HepG2 (cell line): ENCODE data around the gene RGS7. TPM values are rescaled to one million over a fixed set of nuclear protein-coding genes. Genes with fewer than 3 reads are reported as not detected.

Experiments
- ATAC-seq: fragments of 200-7000 bp; cut with Tn5 transposase; 3 replicates; pipeline ENCODE4 v1.9.1; 2020; ENCODE audit warnings: mild to moderate bottlenecking, moderate library complexity
- BruUV-seq: library from RNA; stranded (reverse); fragments of 400-500 nt; replicated peaks from 2 replicates; lab custom pipeline; 2021; lab: Mats Ljungman, UMichigan
- CTCF ChIA-PET: fragments of 300-600 bp; formaldehyde crosslinking; extraction: SDS; loops from one replicate; lab custom pipeline; 2021; ENCODE audit warnings: low total read pairs, inconsistent platforms, low intra/inter-chr PET ratio; lab: Yijun Ruan, JAX
- POLR2A ChIA-PET: fragments of 350-600 bp; sonication (Branson Sonifier 250); formaldehyde crosslinking; loops from one replicate; lab custom pipeline; 2020; ENCODE audit warnings: antibody characterized with exemption, inconsistent platforms; lab: Yijun Ruan, JAX
- DNase-seq: peaks from one replicate; pipeline ENCODE4 v3.0.0-alpha.2; 2015; ENCODE audit warnings: low spot score
- FAIRE-seq: peaks from 3 replicates; lab custom pipeline; 2011; peaks lifted over from hg19 to GRCh38; lab: Jason Lieb, UNC
- H2AFZ ChIP-seq: one replicate; pipeline ENCODE4 v1.6.1; 2011; ENCODE audit warnings: low read length, inconsistent platforms
- H3K27ac ChIP-seq: fragments of 300-600 bp; 3 replicates; pipeline ENCODE4 v1.8.0; 2011; ENCODE audit warnings: mixed run types, mild to moderate bottlenecking, mixed read lengths, low read length, inconsistent platforms; ENCODE audit not compliant: insufficient read depth; ENCODE audit errors: extremely low read length
- H3K27me3 ChIP-seq, 2 experiments: fragments of 200-600 bp in 1 of 2; 2 replicates in 1 of 2; 3 replicates in 1 of 2; pipeline versions ENCODE4 v1.6.0 to v1.8.0; 2011; ENCODE audit warnings: low read length in 2 of 2, mild to moderate bottlenecking in 2 of 2, moderate library complexity in 2 of 2, inconsistent platforms in 1 of 2; ENCODE audit not compliant: insufficient read depth in 2 of 2, control insufficient read depth in 1 of 2
- H3K36me3 ChIP-seq, 2 experiments: fragments of 200-600 bp in 1 of 2; replicated peaks in 1 of 2; 2 replicates in 1 of 2; 3 replicates in 1 of 2; pipeline versions ENCODE4 v1.5.1 to v1.8.0; 2011; ENCODE audit warnings: low read length in 2 of 2, inconsistent platforms in 1 of 2; ENCODE audit not compliant: insufficient read depth in 2 of 2, control insufficient read depth in 1 of 2
- H3K4me1 ChIP-seq: 2 replicates; pipeline ENCODE4 v1.5.1; 2012; ENCODE audit warnings: low read length, inconsistent platforms; ENCODE audit not compliant: insufficient read depth
- H3K4me2 ChIP-seq: 2 replicates; pipeline ENCODE4 v1.6.0; 2011; ENCODE audit warnings: low read depth, low read length, inconsistent platforms
- H3K4me3 ChIP-seq, 3 experiments: fragments of 200-600 bp in 1 of 3; sonication (generic), shearing (Covaris generic) in 1 of 3; replicated peaks in 1 of 3; 2 replicates each; pipeline ENCODE4 v1.5.1; 2011 to 2016; ENCODE audit warnings: low read length in 3 of 3, inconsistent platforms in 2 of 3, low read depth in 2 of 3, mild to moderate bottlenecking in 2 of 3, control low read depth in 1 of 3, mixed read lengths in 1 of 3; ENCODE audit not compliant: insufficient read depth in 1 of 3
- H3K79me2 ChIP-seq: one replicate; pipeline ENCODE4 v1.6.1; 2011; ENCODE audit warnings: low read length, inconsistent platforms; ENCODE audit not compliant: insufficient read depth
- H3K9ac ChIP-seq: 2 replicates; pipeline ENCODE4 v1.6.0; 2011; ENCODE audit warnings: mild to moderate bottlenecking, low read depth, low read length, inconsistent platforms; ENCODE audit not compliant: insufficient read depth
- H3K9me3 ChIP-seq: 2 replicates; pipeline ENCODE4 v1.5.1; 2012; ENCODE audit warnings: mild to moderate bottlenecking, low read length
- H4K20me1 ChIP-seq: 2 replicates; pipeline ENCODE4 v1.6.0; 2011; ENCODE audit warnings: inconsistent platforms, mild to moderate bottlenecking, low read length, moderate library complexity; ENCODE audit not compliant: insufficient read depth
- CREM ChIP-seq, 2 experiments: sonication (generic) in 1 of 2; formaldehyde crosslinking in 1 of 2; IDR thresholded peaks; 2 replicates each; pipeline versions ENCODE4 v1.4.0 to v1.6.1; 2016 to 2020; ENCODE audit warnings: antibody characterized with exemption in 1 of 2, mild to moderate bottlenecking in 1 of 2, missing genetic modification reagents in 1 of 2
- EED ChIP-seq: sonication (generic); formaldehyde crosslinking; IDR thresholded peaks from 2 replicates; pipeline ENCODE4 v1.5.0; 2020; ENCODE audit warnings: mild to moderate bottlenecking, missing genetic modification reagents
- ERF ChIP-seq: IDR thresholded peaks from 2 replicates; pipeline ENCODE4 v1.6.1; 2018; ENCODE audit warnings: missing biosample characterization, missing genetic modification reagents
- FOXK2 ChIP-seq: fragments of 450-650 bp; IDR thresholded peaks from 2 replicates; pipeline ENCODE4 v1.6.1; 2016
- RXRA ChIP-seq: sonication (generic); formaldehyde crosslinking; IDR thresholded peaks from 2 replicates; pipeline ENCODE4 v1.5.1; 2020; ENCODE audit warnings: missing genetic modification reagents
- SMAD3 ChIP-seq: sonication (generic); formaldehyde crosslinking; IDR thresholded peaks from 2 replicates; pipeline ENCODE4 v1.4.0; 2020; ENCODE audit warnings: missing genetic modification reagents
- SP2 ChIP-seq: sonication (generic); formaldehyde crosslinking; IDR thresholded peaks from 2 replicates; pipeline ENCODE4 v1.5.1; 2020; ENCODE audit warnings: mild to moderate bottlenecking, missing genetic modification reagents
- TBP ChIP-seq: sonication (generic); formaldehyde crosslinking; IDR thresholded peaks from 2 replicates; pipeline ENCODE4 v1.5.0; 2020; ENCODE audit warnings: missing genetic modification reagents
- TFDP1 ChIP-seq: IDR thresholded peaks from 2 replicates; pipeline ENCODE4 v1.6.1; 2016; ENCODE audit warnings: missing compliant biosample characterization, missing genetic modification reagents, borderline replicate concordance
- ZBTB44 ChIP-seq: sonication (generic); formaldehyde crosslinking; IDR thresholded peaks from 2 replicates; pipeline ENCODE4 v1.4.0; 2020; ENCODE audit warnings: missing genetic modification reagents
- ZBTB7A ChIP-seq: sonication (generic); formaldehyde crosslinking; IDR thresholded peaks from 2 replicates; pipeline ENCODE4 v1.8.0; 2022; ENCODE audit warnings: mild to moderate bottlenecking, missing genetic modification reagents
- ZNF224 ChIP-seq: sonication (generic); formaldehyde crosslinking; IDR thresholded peaks from 2 replicates; pipeline ENCODE4 v1.5.0; 2020; ENCODE audit warnings: mild to moderate bottlenecking, missing genetic modification reagents
- ZNF407 ChIP-seq: sonication (generic); formaldehyde crosslinking; IDR thresholded peaks from one replicate; pipeline ENCODE4 v1.5.1; 2020; ENCODE audit warnings: mild to moderate bottlenecking, missing genetic modification reagents; ENCODE audit errors: not compliant biosample characterization
- ZNF546 ChIP-seq: sonication (generic); formaldehyde crosslinking; conservative IDR thresholded peaks from 2 replicates; pipeline ENCODE4 v1.8.1; 2023; ENCODE audit warnings: mild to moderate bottlenecking, missing genetic modification reagents
- ZNF558 ChIP-seq: sonication (generic); formaldehyde crosslinking; IDR thresholded peaks from 2 replicates; pipeline ENCODE4 v1.9.0; 2022; ENCODE audit warnings: mild to moderate bottlenecking, missing genetic modification reagents, borderline replicate concordance
- ZNF776 ChIP-seq: sonication (generic); formaldehyde crosslinking; IDR thresholded peaks from 2 replicates; pipeline ENCODE4 v1.4.0; 2020; ENCODE audit warnings: mild to moderate bottlenecking, missing genetic modification reagents
- WGBS: methylation state at CpG from one replicate; pipeline ENCODE4 v1.1.6; 2017; ENCODE audit warnings: low lambda C conversion rate; 5-methylcytosine and 5-hydroxymethylcytosine counted together
- in situ Hi-C: cut with HindIII; loops from 2 replicates; pipeline ENCODE4 v1.10.0; 2017; ENCODE audit warnings: low pct_unique_long_range_greater_than_20kb; ENCODE audit not compliant: extremely low pct_ligation_motif_present
- intact Hi-C: fragments of 100-400 bp; cut with micrococcal nuclease; formaldehyde crosslinking; loops from one replicate; pipeline ENCODE4 v1.10.0; 2022; ENCODE audit not compliant: unreplicated experiment
- polyA plus RNA-seq, 8 experiments: library from polyadenylated mRNA; depleted of rRNA in 3 of 8; stranded (reverse) in 7 of 8; unstranded in 1 of 8; fragments of >200 nt; fragmentation: Illumina TruSeq in 4 of 8; extraction: Trizol in 4 of 8; gene quantifications; 2 replicates each; pipeline versions ENCODE4 v1.2.1 to v1.2.3, GENCODE V29; 2011 to 2016; ENCODE audit warnings: low read depth in 4 of 8, missing spikeins in 1 of 8, mixed read lengths in 1 of 8; ENCODE audit not compliant: insufficient read depth in 1 of 8
- total RNA-seq, 5 experiments: library from RNA; depleted of rRNA; stranded (reverse); fragments of >200 nt; fragmentation: Illumina TruSeq; extraction: Trizol; gene quantifications; 2 replicates each; pipeline ENCODE4 v1.2.3, GENCODE V29; 2016; ENCODE audit warnings: low read depth in 1 of 5

The RGS7 gene
- total and polyA plus RNA-seq, 2 of the 13 experiments (the other 11 are each of a cell fraction or from before 2014, with no cell fraction given) = not detected

GRCh38 chr1:241217516-241217915, 139.5 kb downstream of the RGS7 start:
- ChIA-PET POLR2A (no interaction called here), CTCF (no interaction called here)
- intact Hi-C loops = no loop called here
- WGBS = 23% methylated on average over 2 of the region's 2 CpGs
- no peaks in the 10 kb centered on the region for H3K27me3 ChIP-seq
- peaks cover 12% of the 10 kb centered on the region; the same call in 1 of the 2 replicates for H3K9me3 ChIP-seq
- ATAC-seq (no peak), FAIRE-seq (no peak), DNase-seq (no peak)
- H3K4me1 ChIP-seq = no peaks in the 10 kb centered on the region
- in situ Hi-C loops = no loop called here
- no peaks in the 10 kb centered on the region for H3K36me3 ChIP-seq
- no peak overlapping the region for H3K4me3 ChIP-seq
- no peaks in the 10 kb centered on the region for H4K20me1 ChIP-seq
- BruUV-seq = no TSS peak
- H3K27ac ChIP-seq = no peak overlapping the region
- H3K4me2 ChIP-seq = no peak overlapping the region
- no peaks in the 10 kb centered on the region for H3K79me2 ChIP-seq
- H3K9ac ChIP-seq = no peak overlapping the region
- no peak overlapping the region for H2AFZ ChIP-seq
- TF ChIP-seq ZNF224 (no peak), TFDP1 (CRISPR knock-in tag) (no peak), ZBTB44 (no peak), EED (CRISPR knock-in tag) (no peak), ZNF776 (CRISPR knock-in tag) (no peak), SMAD3 (CRISPR knock-in tag) (no peak), TBP (no peak), ERF (CRISPR knock-in tag) (no peak), RXRA (CRISPR knock-in tag) (no peak), ZNF407 (CRISPR knock-in tag) (no peak), CREM (IDR thresholded peaks at IDR 0.05) (no peak), CREM (CRISPR knock-in tag; IDR thresholded peaks at IDR 0.05) (no peak), ZNF558 (CRISPR knock-in tag) (no peak), FOXK2 (no peak), SP2 (CRISPR knock-in tag) (no peak), ZBTB7A (CRISPR knock-in tag) (no peak), ZNF546 (CRISPR knock-in tag) (no peak)
